Panc1 (cell line): ENCODE data around the gene TMEM204.

ENCODE experiments used
- POLR2AphosphoS5 ChIP-seq: IDR thresholded peaks from 2 replicates; pipeline ENCODE4 v1.6.1; 2012; ENCODE audit warnings: mild to moderate bottlenecking, low read depth, low read length, moderate library complexity
- SIN3A ChIP-seq: IDR thresholded peaks from 2 replicates; pipeline ENCODE4 v1.6.1; 2012; ENCODE audit warnings: low read depth, mild to moderate bottlenecking, low read length, moderate library complexity, borderline replicate concordance; ENCODE audit not compliant: insufficient read depth
- TF ChIP-seq, protein P1 (sequence below): fragments of 450-650 bp; IDR thresholded peaks from 2 replicates; pipeline ENCODE4 v1.5.1; 2017; ENCODE audit warnings: mild to moderate bottlenecking
- TF ChIP-seq, protein P2 (sequence below), 2 experiments: IDR thresholded peaks; 2 replicates each; pipeline ENCODE4 v1.6.1; 2011 to 2012; ENCODE audit warnings: low read depth in 2 of 2, control low read depth in 1 of 2, low read length in 1 of 2, mild to moderate bottlenecking in 1 of 2, moderate library complexity in 1 of 2; ENCODE audit not compliant: insufficient read depth in 1 of 2

DNA sequence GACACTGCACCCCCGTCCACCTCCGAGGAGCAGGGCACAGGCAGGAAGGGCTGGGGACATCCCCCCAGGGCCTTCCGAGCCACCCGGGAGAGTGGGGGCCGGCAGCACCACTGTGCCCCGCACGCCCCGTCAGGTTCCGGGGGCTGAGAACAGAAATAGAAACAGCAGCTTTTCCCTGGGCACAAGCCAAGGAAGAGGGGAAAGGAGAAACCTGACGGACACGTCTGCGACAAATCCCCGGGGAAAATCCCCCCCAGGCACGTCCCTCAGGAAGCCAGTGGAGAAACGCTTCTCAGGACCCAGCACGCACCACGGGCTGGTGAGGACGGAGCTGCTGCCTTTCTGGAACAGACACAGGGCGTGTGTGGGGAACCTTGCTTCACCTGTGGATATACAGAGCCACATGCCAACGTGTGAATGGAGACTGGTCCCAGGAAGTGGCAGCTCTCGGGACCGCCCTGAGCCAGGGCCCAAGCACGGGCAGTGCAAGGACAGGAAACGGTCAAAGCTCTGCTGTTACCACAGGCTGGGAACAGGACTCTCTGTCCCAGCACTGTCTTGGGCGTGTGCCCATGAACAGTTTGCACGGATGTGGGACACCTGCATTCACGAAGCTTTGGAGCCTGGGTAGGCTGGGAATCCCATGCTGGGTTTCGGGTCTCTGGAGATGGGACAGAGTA, 1.2 kb upstream of the TMEM204 start:
- TF ChIP-seq, protein P1, sequence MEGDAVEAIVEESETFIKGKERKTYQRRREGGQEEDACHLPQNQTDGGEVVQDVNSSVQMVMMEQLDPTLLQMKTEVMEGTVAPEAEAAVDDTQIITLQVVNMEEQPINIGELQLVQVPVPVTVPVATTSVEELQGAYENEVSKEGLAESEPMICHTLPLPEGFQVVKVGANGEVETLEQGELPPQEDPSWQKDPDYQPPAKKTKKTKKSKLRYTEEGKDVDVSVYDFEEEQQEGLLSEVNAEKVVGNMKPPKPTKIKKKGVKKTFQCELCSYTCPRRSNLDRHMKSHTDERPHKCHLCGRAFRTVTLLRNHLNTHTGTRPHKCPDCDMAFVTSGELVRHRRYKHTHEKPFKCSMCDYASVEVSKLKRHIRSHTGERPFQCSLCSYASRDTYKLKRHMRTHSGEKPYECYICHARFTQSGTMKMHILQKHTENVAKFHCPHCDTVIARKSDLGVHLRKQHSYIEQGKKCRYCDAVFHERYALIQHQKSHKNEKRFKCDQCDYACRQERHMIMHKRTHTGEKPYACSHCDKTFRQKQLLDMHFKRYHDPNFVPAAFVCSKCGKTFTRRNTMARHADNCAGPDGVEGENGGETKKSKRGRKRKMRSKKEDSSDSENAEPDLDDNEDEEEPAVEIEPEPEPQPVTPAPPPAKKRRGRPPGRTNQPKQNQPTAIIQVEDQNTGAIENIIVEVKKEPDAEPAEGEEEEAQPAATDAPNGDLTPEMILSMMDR: no peak
- no peak for TF ChIP-seq POLR2AphosphoS5
- no peak for TF ChIP-seq SIN3A
- TF ChIP-seq, protein P2, sequence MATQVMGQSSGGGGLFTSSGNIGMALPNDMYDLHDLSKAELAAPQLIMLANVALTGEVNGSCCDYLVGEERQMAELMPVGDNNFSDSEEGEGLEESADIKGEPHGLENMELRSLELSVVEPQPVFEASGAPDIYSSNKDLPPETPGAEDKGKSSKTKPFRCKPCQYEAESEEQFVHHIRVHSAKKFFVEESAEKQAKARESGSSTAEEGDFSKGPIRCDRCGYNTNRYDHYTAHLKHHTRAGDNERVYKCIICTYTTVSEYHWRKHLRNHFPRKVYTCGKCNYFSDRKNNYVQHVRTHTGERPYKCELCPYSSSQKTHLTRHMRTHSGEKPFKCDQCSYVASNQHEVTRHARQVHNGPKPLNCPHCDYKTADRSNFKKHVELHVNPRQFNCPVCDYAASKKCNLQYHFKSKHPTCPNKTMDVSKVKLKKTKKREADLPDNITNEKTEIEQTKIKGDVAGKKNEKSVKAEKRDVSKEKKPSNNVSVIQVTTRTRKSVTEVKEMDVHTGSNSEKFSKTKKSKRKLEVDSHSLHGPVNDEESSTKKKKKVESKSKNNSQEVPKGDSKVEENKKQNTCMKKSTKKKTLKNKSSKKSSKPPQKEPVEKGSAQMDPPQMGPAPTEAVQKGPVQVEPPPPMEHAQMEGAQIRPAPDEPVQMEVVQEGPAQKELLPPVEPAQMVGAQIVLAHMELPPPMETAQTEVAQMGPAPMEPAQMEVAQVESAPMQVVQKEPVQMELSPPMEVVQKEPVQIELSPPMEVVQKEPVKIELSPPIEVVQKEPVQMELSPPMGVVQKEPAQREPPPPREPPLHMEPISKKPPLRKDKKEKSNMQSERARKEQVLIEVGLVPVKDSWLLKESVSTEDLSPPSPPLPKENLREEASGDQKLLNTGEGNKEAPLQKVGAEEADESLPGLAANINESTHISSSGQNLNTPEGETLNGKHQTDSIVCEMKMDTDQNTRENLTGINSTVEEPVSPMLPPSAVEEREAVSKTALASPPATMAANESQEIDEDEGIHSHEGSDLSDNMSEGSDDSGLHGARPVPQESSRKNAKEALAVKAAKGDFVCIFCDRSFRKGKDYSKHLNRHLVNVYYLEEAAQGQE (IDR thresholded peaks at IDR 0.05; ENCODE audit: insufficient read depth in 1 of 2, low read depth in 2 of 2, low read length in 1 of 2): no peak
